NCI-H774 (cell line): ENCODE data around the gene CARMIL1.
"Not testable (repeated sequence)": the region's sequence is repeated elsewhere in the genome, so short reads cannot be mapped to it uniquely, and the experiment has no call there.

Experiments used
- DNase-seq: peaks from one replicate; lab custom pipeline; 2025; lab: John Stamatoyannopoulos, UW

CARMIL1 gene

GRCh38 chr6:25277386-25277785 is 1.8 kb upstream of the CARMIL1 start:
- no peak for DNase-seq

DNA sequence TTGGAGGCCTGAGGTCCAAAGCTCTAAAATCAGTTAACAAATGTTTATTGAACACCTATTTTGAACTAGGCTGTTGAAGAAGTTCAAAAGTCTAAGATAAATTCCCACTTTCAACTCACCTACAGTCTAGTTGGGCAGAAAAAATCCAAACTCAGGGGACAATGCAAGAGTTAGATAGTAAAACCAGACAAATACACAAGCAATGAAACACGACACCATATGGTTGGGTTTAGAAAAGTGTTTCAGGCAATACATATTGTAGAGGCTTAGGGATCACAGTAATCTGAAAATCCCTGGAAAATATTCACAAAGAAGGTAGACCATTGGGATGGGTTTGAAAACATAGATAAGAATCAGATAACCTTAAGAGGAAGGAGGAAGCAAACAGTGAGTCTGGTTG is 1.3 kb upstream of the CARMIL1 start:
- DNase-seq = no peak

GRCh38 chr6:25278261-25278913 is 787 bp upstream of the CARMIL1 start:
- DNase-seq = no peak

GRCh38 chr6:25279748-25280343 is 672 bp downstream of the CARMIL1 start:
- DNase-seq = no peak

- DNase-seq = no peak
These were observed 1.3 kb downstream of the CARMIL1 start for GRCh38 chr6:25280344-25281074.

DNA sequence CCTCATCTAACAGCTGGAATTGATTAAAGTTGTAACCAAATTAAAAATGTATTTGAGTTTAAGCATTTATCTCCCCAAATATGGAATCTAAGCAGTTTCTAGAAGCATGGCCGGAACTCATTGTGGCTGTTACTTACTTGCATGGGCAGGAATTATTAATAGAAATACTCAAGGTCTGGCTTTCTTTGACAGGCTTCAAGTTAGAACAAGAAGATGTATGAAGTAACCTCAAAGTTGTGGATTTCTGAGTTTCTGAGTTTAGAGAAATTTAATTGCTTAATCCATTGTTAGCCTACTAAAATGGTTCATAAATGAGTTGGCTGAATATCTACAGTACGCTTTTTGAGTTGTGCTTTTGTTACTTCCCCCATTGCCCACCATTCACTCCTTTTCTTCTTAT is 7.7 kb downstream of the CARMIL1 start:
- no peak for DNase-seq

DNA sequence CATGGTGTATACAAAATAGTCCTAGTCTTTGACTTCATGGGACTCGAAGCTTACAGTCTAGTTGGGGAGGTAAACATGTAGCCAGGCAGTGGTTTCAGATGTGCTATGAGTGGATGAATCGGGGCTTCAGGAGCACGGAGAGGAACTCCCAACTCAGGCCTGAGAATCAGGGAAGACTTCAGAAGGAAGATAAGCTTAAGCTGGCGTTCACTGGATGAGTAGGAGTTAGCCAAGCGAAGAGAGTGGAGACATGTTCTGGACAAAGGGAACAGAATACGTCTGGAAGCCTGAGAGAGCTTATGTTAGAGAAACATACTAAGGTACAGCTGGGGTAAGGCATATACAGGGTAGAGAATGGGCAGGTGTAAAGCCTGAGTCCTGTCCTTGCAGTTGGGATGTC is 8.8 kb downstream of the CARMIL1 start:
- no peak for DNase-seq

GRCh38 chr6:25288518-25288917 is 9.3 kb downstream of the CARMIL1 start:
- DNase-seq = no peak

- DNase-seq = no peak
These were observed 11.3 kb downstream of the CARMIL1 start for GRCh38 chr6:25290306-25291060.

GRCh38 chr6:25292384-25292783 is 13.2 kb downstream of the CARMIL1 start:
- DNase-seq = no peak

GRCh38 chr6:25295651-25296050 is 16.5 kb downstream of the CARMIL1 start:
- no peak for DNase-seq

DNA sequence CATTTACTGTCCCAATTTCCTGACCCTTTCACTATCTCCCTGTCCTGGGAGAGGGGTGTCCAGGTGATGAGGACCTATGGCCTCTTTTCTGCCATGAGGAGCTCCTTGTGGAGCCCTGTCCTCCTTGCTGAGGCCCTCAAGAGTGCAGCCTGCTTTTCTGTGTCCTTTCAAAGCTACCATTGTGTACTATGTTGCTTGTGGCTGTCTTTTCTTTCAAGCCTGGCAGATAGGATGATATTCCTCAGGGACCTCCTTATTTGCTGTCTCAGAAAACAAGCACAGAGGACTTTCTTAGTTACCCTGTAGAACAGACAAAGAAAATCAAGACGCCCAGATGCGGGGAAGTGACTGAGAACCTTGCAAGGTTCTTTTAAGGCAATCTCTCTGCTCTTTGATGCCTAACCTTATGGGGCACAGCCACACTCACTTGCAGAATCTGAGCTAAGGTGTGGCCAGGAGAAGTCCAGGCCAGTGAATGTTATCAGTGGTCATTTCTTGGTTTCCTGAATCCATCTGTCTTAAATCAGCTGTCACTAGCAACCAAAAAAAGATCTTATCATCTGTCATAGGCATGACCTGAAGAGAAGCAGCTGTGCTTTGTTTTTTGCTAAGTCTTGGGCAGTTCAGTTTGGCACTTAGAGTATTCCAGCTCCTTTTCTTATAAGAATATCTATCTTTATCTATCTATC is 17.2 kb downstream of the CARMIL1 start:
- DNase-seq = no peak

- no peak for DNase-seq
These were observed 17.9 kb downstream of the CARMIL1 start for GRCh38 chr6:25297039-25297441.

- no peak for DNase-seq
These were observed 18.8 kb downstream of the CARMIL1 start for GRCh38 chr6:25297823-25298522.

GRCh38 chr6:25298523-25298865 is 19.3 kb downstream of the CARMIL1 start:
- not testable (repeated sequence) for DNase-seq

DNA sequence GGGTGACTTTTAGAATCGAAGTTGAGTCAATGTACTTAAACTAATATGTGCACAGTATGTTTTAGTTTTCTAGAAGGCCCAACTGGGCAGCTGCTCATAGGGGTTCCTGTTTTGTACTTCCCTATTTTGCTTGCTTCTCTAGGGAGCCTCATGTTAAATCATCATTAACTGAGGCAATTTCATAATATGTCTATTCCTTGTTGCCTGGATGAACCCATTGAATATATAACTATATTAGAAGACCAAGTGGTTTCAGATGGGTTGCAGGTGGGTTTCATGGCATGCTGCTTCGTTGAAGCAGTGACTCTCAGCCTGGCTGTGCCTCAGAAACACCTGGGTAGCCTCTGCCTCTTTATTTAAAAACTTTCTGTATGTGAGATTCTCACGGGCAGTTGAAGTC is 22.2 kb downstream of the CARMIL1 start:
- no peak for DNase-seq

DNA sequence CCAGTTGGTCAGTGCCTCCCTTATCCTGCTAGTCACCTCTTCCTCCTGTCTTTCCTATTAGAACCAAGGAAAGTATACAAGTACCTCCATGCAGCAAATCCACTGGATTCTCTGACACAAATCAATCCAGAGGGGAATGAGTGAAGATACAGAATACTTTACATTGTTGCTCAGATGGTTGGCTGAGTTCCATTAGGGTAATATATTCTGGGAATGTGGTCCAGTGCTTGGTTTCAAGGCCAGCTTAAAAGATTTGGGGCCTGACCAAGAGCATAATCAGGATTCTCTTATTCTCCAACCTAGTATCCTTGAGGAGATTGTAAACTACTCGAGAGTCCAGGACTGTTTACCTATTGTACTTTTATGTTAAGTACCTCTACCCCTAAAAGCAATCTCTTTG is 23.0 kb downstream of the CARMIL1 start:
- no peak for DNase-seq

GRCh38 chr6:25302677-25303128 is 23.5 kb downstream of the CARMIL1 start:
- peak; percentile 13 for DNase-seq

DNA sequence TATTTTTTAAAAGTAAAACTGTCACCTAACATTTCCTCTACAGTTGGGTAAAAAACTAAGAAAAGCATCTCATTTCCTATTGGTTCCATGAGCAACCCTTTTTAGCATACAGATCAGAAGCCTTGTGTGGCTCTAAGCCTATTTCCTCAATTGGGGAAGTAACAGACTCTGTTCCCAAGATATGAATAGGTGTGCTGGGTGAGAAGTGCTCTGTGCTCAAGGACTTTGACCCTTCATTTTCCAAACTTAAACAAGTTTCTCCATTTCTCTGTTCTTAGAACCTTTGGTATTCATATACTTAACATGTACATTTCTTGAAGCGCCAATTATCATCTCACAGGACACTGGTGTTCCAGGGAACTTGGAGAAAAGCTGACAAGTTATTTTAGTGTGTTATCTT is 24.1 kb downstream of the CARMIL1 start:
- DNase-seq = no peak

GRCh38 chr6:25306379-25306778 is 27.2 kb downstream of the CARMIL1 start:
- no peak for DNase-seq

- no peak for DNase-seq
These were observed 28.8 kb downstream of the CARMIL1 start for GRCh38 chr6:25307805-25308494.
